ENCODE data around the gene IRF7. TPM values are rescaled to one million over a fixed set of nuclear protein-coding genes. Genes with fewer than 3 reads are reported as not detected.

The IRF7 gene
- total RNA-seq, 5 donors from 2014 or later (not counting 1 experiment from before 2014, with no cell fraction given) = 58.9 to 128 (median 73.7) TPM

DNA sequence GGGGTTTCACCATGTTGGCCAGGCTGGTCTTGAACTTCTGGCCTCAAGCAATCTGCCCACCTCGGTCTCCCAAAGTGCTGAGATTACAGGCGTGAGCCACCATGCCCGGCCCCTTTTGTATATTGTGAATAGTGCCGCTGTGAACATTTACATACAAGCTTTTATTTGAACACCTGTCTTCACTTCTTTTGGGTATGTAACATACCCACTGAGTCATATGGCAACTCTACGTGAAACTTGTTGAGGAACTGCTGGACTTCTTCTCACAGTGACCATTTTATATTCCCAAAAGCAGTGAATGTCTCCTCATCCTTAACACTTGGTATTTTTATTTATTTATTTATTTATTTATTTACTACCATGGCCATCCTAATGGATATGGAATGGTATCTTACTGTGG, 15.1 kb upstream of the IRF7 start:
- no peaks in the 10 kb centered on the region for H3K36me3 ChIP-seq (ENCODE audit: control insufficient read depth in 2 of 2, extremely low read depth in 1 of 2, insufficient read depth in 1 of 2, low read length in 1 of 2)
- Mint-ChIP-seq H3K27ac (no peak overlapping the region), H3K4me3 (no peak overlapping the region), H3K9me3 (no peaks in the 10 kb centered on the region), H3K27me3 (peaks cover 18 to 35% of the 10 kb centered on the region in 2 donors), H3K4me1 (peaks cover 19 to 21% (median 20%) of the 10 kb centered on the region in 3 donors), H3K36me3 (no peaks in the 10 kb centered on the region)
- H3K9me3 ChIP-seq = no peaks in the 10 kb centered on the region
- DNase-seq = no peak
- peaks cover 6 to 20% of the 10 kb centered on the region in 2 experiments for H3K4me1 ChIP-seq (ENCODE audit: control insufficient read depth in 1 of 2, extremely low read depth in 1 of 2, insufficient read depth in 2 of 2, low read length in 2 of 2)
- no peak overlapping the region for H3K27ac ChIP-seq (ENCODE audit: low read length)
- ChIA-PET POLR2A (no interaction called here), CTCF (no interaction called here)
- ATAC-seq (replicated peaks in 1 of 4) = no peak
- no peak overlapping the region for H3K4me3 ChIP-seq (ENCODE audit: control insufficient read depth in 1 of 2, extremely low read depth in 1 of 2, low read length in 1 of 2)
- peaks cover 0 to 50% of the 10 kb centered on the region in 2 experiments for H3K27me3 ChIP-seq (replicated peaks in 1 of 2; ENCODE audit: control insufficient read depth in 2 of 2, extremely low read depth in 1 of 2, insufficient read depth in 2 of 2, low read length in 1 of 2)
- no CpG with 5 or more reads among the region's 5 CpGs for WGBS (ENCODE audit: insufficient coverage)

DNA sequence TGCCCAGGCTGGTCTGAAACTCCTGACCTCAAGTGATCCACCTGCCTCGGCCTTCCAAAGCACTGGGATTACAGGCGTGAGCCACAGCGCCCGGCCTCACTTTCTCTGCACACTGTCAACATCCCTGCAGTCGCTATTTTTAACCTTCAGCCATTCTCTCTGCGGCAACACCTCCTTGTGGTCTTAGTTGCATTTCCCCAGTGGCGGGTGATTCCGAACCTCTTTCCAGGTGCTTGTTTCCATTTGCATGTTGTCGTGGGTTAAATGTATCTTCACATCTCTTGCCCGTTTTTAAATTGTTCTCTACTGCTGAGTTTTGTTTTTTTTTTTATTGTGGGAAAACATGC, 13.5 kb upstream of the IRF7 start:
- CTCF ChIA-PET = interaction anchor here in 1 of 2 donors (0.6 kb wide), 1 partner anchor 27 kb away, joined by 5 read pairs; no protein-coding TSS in a partner anchor
- Mint-ChIP-seq H3K36me3 (no peaks in the 10 kb centered on the region), H3K9me3 (no peaks in the 10 kb centered on the region), H3K4me1 (peaks cover 19 to 21% (median 20%) of the 10 kb centered on the region in 3 donors), H3K27ac (peak overlapping the region in 1 of 2 donors; percentile 25), H3K27me3 (peaks cover 17 to 35% of the 10 kb centered on the region in 2 donors), H3K4me3 (peak overlapping the region; percentile 13 to 71 (median 25))
- POLR2A ChIA-PET = no interaction called here
- peaks cover 6 to 20% of the 10 kb centered on the region in 2 experiments for H3K4me1 ChIP-seq (ENCODE audit: control insufficient read depth in 1 of 2, extremely low read depth in 1 of 2, insufficient read depth in 2 of 2, low read length in 2 of 2)
- H3K27me3 ChIP-seq (replicated peaks in 1 of 2; ENCODE audit: control insufficient read depth in 2 of 2, extremely low read depth in 1 of 2, insufficient read depth in 2 of 2, low read length in 1 of 2) = peaks cover 0 to 55% of the 10 kb centered on the region in 2 experiments
- H3K9me3 ChIP-seq = no peaks in the 10 kb centered on the region
- DNase-seq (peak in 1 of 35 experiments; percentile 47), ATAC-seq (replicated peaks in 1 of 4) (peak; percentile 53 to 67 (median 62))
- no peak overlapping the region for H3K27ac ChIP-seq (ENCODE audit: low read length)
- no peaks in the 10 kb centered on the region for H3K36me3 ChIP-seq (ENCODE audit: control insufficient read depth in 2 of 2, extremely low read depth in 1 of 2, insufficient read depth in 1 of 2, low read length in 1 of 2)
- WGBS (ENCODE audit: insufficient coverage) = 10% methylated on average over 4 of the region's 10 CpGs
- H3K4me3 ChIP-seq (ENCODE audit: control insufficient read depth in 1 of 2, extremely low read depth in 1 of 2, low read length in 1 of 2) = peak overlapping the region in 1 of 2 donors; percentile 32

DNA sequence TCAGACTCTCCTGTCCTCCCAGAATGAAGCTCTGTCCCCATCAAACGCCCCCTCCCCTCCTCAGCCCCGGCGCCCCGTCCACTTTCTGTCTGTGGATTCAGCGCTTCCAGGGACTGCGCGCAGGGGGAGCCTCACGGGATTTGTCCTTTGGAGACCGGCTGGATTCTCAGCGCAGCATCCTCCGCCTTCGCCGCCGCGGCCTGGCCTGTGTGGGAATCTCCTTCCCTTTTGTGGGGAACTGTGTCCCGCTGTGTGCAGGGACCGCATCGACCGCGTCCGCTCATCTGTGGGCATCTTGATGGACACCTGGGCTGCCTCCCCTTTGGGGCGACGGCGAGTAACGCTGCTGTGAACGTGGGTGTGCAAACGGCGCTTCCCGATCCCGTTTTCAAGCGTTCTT, 12.3 kb upstream of the IRF7 start:
- ATAC-seq (replicated peaks in 1 of 4) (no peak), DNase-seq (no peak)
- H3K27me3 ChIP-seq (replicated peaks in 1 of 2; ENCODE audit: control insufficient read depth in 2 of 2, extremely low read depth in 1 of 2, insufficient read depth in 2 of 2, low read length in 1 of 2) = peaks cover 0 to 66% of the 10 kb centered on the region in 2 experiments
- Mint-ChIP-seq H3K4me3 (peak overlapping the region in 1 of 3 donors; percentile 71), H3K9me3 (no peaks in the 10 kb centered on the region), H3K36me3 (no peaks in the 10 kb centered on the region), H3K27me3 (peaks cover 22 to 35% of the 10 kb centered on the region in 2 donors), H3K4me1 (peaks cover 19 to 21% (median 20%) of the 10 kb centered on the region in 3 donors), H3K27ac (no peak overlapping the region)
- ChIA-PET CTCF (no interaction called here), POLR2A (interaction anchor here in 1 of 2 donors (0.6 kb wide), 1 partner anchor 24 kb away, joined by 3 read pairs; no protein-coding TSS in a partner anchor)
- WGBS (ENCODE audit: insufficient coverage) = 97% methylated on average over 27 of the region's 31 CpGs
- no peaks in the 10 kb centered on the region for H3K9me3 ChIP-seq
- peaks cover 6 to 20% of the 10 kb centered on the region in 2 experiments for H3K4me1 ChIP-seq (ENCODE audit: control insufficient read depth in 1 of 2, extremely low read depth in 1 of 2, insufficient read depth in 2 of 2, low read length in 2 of 2)
- no peaks in the 10 kb centered on the region for H3K36me3 ChIP-seq (ENCODE audit: control insufficient read depth in 2 of 2, extremely low read depth in 1 of 2, insufficient read depth in 1 of 2, low read length in 1 of 2)
- no peak overlapping the region for H3K27ac ChIP-seq (ENCODE audit: low read length)
- no peak overlapping the region for H3K4me3 ChIP-seq (ENCODE audit: control insufficient read depth in 1 of 2, extremely low read depth in 1 of 2, low read length in 1 of 2)

DNA sequence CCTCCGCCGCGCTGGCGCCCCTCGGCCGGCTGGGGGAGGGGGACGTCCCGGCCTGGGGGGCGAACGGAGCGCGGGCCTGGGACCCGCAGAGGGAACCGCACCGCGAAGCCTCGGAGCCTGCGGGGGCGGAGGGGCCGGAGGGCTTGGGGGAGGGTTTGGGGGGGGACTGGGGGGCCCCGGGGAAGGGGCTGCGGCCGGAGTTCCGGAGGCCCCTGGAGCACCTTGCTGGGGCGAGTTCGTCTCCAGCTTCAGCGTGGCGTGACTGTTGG, 11.5 kb upstream of the IRF7 start:
- DNase-seq = no peak
- Mint-ChIP-seq H3K4me3 (no peak overlapping the region), H3K4me1 (peaks cover 19 to 21% (median 20%) of the 10 kb centered on the region in 3 donors), H3K9me3 (no peaks in the 10 kb centered on the region), H3K27me3 (peaks cover 22 to 33% of the 10 kb centered on the region in 2 donors), H3K27ac (no peak overlapping the region), H3K36me3 (no peaks in the 10 kb centered on the region)
- 49% methylated on average over 7 of the region's 28 CpGs for WGBS (ENCODE audit: insufficient coverage)
- Histone ChIP-seq H3K4me1 (ENCODE audit: control insufficient read depth in 1 of 2, extremely low read depth in 1 of 2, insufficient read depth in 2 of 2, low read length in 2 of 2) (peaks cover 6 to 20% of the 10 kb centered on the region in 2 experiments), H3K9me3 (no peaks in the 10 kb centered on the region), H3K4me3 (ENCODE audit: control insufficient read depth in 1 of 2, extremely low read depth in 1 of 2, low read length in 1 of 2) (no peak overlapping the region), H3K27ac (ENCODE audit: low read length) (no peak overlapping the region), H3K27me3 (replicated peaks in 1 of 2; ENCODE audit: control insufficient read depth in 2 of 2, extremely low read depth in 1 of 2, insufficient read depth in 2 of 2, low read length in 1 of 2) (peaks cover 0 to 66% of the 10 kb centered on the region in 2 experiments), H3K36me3 (ENCODE audit: control insufficient read depth in 2 of 2, extremely low read depth in 1 of 2, insufficient read depth in 1 of 2, low read length in 1 of 2) (no peaks in the 10 kb centered on the region)
- ATAC-seq (replicated peaks in 1 of 4) = no peak
- CTCF ChIA-PET = no interaction called here
- POLR2A ChIA-PET = no interaction called here

DNA sequence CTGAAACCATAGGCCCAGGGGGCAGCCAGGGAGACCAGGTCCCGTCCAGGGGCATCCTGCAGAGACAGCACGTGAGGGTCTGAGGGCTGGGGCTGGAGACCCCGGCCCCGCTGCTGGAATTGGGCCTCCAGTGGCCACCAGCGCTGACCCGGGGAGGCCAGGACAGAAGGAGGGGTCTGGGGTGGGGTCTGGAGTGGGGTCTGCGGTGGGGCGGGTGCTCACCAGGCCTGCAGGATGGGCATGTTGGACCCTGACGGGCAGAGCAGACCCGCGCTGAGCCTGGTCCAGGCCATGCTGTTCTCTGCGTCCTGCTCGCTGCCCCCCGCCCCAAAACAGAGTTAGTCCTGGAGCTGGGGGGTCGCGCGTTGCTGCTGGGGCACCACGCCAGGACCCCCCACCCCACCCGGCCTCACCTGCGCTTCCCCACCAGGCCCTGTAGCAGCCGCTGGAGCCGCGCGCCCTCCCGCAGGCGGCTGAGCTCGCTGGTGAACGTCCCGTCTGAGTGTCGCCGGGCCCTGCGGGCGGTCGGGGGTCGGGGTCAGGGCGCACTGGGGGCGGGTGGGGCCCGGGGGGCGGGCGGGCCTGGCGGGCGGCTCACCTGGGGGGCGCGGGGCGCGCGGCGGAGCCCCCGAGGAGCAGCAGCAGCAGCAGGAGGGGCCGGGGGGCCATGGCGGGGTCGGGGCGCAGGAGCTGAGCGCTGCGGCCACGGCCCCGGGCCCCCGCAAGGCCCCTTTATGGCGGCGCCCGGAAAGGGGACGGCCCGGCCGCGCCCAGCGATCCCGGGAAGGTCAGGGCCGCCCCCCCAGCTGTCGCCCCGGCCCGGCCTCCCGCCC, 10.9 kb upstream of the IRF7 start, which contains the start of gene SCT:
TSS of gene SCT (minus strand) at position 707 of the 833 bp plus-strand sequence. CDS start at position 669, 38 bp downstream.
- H3K27ac ChIP-seq (ENCODE audit: low read length) = no peak within 1 kb of the TSS
- Mint-ChIP-seq H3K9me3 (no peaks in the 10 kb centered on the region), H3K27me3 (peaks cover 22 to 33% of the 10 kb centered on the region in 2 donors), H3K36me3 (no peaks in the 10 kb centered on the region), H3K4me1 (peaks cover 19 to 21% (median 20%) of the 10 kb centered on the region in 3 donors), H3K4me3 (peak within 1 kb of the TSS in 2 of 3 donors; percentile 3 to 71), H3K27ac (no peak within 1 kb of the TSS)
- ChIA-PET CTCF (interaction anchor here in 1 of 2 donors (0.6 kb wide), 1 partner anchor 72 kb away, joined by 3 read pairs; no protein-coding TSS in a partner anchor), POLR2A (no interaction called here)
- peaks cover 0 to 66% of the 10 kb centered on the region in 2 experiments for H3K27me3 ChIP-seq (replicated peaks in 1 of 2; ENCODE audit: control insufficient read depth in 2 of 2, extremely low read depth in 1 of 2, insufficient read depth in 2 of 2, low read length in 1 of 2)
- peaks cover 6 to 20% of the 10 kb centered on the region in 2 experiments for H3K4me1 ChIP-seq (ENCODE audit: control insufficient read depth in 1 of 2, extremely low read depth in 1 of 2, insufficient read depth in 2 of 2, low read length in 2 of 2)
- no peak within 1 kb of the TSS for H3K4me3 ChIP-seq (ENCODE audit: control insufficient read depth in 1 of 2, extremely low read depth in 1 of 2, low read length in 1 of 2)
- WGBS (ENCODE audit: insufficient coverage) = 8% methylated on average over 72 of the region's 72 CpGs
- H3K36me3 ChIP-seq (ENCODE audit: control insufficient read depth in 2 of 2, extremely low read depth in 1 of 2, insufficient read depth in 1 of 2, low read length in 1 of 2) = no peaks in the 10 kb centered on the region
- ATAC-seq (replicated peaks in 1 of 4) (no peak), DNase-seq (no peak)
- H3K9me3 ChIP-seq = no peaks in the 10 kb centered on the region

DNA sequence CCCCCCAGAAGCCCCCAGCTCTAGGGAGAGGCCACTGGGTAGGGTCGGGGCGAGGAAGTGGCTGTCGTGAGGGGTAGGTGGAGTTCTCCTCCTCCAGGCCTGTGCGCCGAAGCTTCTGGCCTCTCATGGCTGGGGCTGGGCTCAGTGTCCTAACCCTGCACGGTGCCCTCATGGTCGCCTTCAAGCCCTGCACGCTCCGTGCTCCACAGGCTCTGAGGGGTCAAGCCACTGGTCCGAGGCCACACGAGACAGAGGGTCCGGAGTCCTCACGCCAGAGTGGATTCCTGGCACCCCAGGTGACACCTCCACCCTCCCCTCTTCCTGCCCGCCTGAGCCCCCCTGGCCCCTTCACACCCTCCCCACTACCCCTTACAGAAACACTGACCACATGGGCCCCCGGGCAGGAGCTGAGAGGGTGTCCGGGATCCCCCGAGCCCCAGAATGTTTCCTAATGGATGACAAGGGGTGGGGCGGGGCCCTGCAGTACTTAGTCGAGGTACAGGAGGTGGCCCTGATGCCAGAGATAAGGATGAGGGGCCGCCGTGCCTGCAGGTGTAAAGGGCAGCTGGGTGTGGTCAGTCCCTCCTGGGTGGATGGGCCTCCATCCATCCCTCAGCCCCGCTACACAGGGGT, 10.0 kb upstream of the IRF7 start:
- no peak overlapping the region for H3K4me3 Mint-ChIP-seq
- DNase-seq (no peak), ATAC-seq (replicated peaks in 1 of 4) (no peak)
- Histone ChIP-seq H3K4me3 (ENCODE audit: control insufficient read depth in 1 of 2, extremely low read depth in 1 of 2, low read length in 1 of 2) (no peak overlapping the region), H3K9me3 (no peaks in the 10 kb centered on the region), H3K4me1 (ENCODE audit: control insufficient read depth in 1 of 2, extremely low read depth in 1 of 2, insufficient read depth in 2 of 2, low read length in 2 of 2) (peaks cover 6 to 20% of the 10 kb centered on the region in 2 experiments), H3K27ac (ENCODE audit: low read length) (no peak overlapping the region), H3K36me3 (ENCODE audit: control insufficient read depth in 2 of 2, extremely low read depth in 1 of 2, insufficient read depth in 1 of 2, low read length in 1 of 2) (no peaks in the 10 kb centered on the region), H3K27me3 (replicated peaks in 1 of 2; ENCODE audit: control insufficient read depth in 2 of 2, extremely low read depth in 1 of 2, insufficient read depth in 2 of 2, low read length in 1 of 2) (peaks cover 0 to 66% of the 10 kb centered on the region in 2 experiments)
- H3K27ac Mint-ChIP-seq = no peak overlapping the region
- H3K36me3 Mint-ChIP-seq = no peaks in the 10 kb centered on the region
- WGBS (ENCODE audit: insufficient coverage) = 86% methylated on average over 14 of the region's 22 CpGs
- ChIA-PET CTCF (no interaction called here), POLR2A (no interaction called here)
- peaks cover 19 to 21% (median 20%) of the 10 kb centered on the region in 3 donors for H3K4me1 Mint-ChIP-seq
- no peaks in the 10 kb centered on the region for H3K9me3 Mint-ChIP-seq
- H3K27me3 Mint-ChIP-seq = peaks cover 22 to 33% of the 10 kb centered on the region in 2 donors
